Activated CD8-positive, alpha-beta memory T cell treated with anti-CD3 and anti-CD28 coated beads, Interleukin-2, amount 50 U/mL, for 4 hours (primary cell): ENCODE measurements around the gene CHTF18.

Experiments
- DNase-seq: peaks from one replicate; pipeline ENCODE4 v3.0.0-alpha.2; 2020

Gene CHTF18

GRCh38 chr16:776824-777223 is 11.6 kb upstream of the CHTF18 start:
- DNase-seq, result no peak

DNA sequence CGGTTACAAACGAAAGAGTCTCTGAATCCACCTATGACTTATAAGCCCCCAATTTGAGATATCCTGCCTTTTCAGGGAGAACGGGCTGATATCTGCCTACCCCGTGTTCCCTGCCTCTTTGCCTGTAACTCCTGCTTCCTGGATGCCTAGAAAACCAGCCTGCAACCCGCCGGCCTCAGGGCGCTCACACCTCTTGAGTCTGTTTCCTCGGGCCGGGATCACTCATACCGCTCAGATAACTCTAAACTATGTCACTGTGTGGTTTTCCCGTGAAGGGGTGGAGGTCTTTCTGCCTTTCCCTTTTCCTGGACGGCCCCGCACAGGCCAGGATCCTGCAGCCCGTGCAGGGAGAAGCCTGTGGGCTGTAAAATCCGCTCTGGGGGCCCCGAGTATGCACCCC is 10.6 kb upstream of the CHTF18 start:
- no peak for DNase-seq

DNA sequence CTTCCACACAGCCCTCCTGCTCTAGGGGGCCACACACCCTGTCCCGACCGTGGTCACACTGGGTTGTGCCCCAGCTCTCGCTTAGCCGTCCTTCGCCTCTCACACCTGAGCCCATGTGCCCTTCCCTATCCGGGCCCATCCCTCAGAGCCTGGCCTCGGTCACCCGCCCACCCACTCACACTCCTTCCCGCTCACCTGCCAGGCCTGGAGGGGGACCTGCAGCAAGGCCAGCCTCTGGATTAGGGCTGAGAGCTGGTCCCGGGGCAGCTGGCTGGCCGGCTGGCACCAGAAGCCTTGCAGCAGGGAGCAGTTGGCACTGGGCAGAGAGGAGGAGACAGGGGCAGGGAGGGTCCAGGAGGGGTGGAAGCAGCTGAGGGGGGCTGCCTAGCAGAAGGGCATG is 10.0 kb upstream of the CHTF18 start:
- no peak for DNase-seq

DNA sequence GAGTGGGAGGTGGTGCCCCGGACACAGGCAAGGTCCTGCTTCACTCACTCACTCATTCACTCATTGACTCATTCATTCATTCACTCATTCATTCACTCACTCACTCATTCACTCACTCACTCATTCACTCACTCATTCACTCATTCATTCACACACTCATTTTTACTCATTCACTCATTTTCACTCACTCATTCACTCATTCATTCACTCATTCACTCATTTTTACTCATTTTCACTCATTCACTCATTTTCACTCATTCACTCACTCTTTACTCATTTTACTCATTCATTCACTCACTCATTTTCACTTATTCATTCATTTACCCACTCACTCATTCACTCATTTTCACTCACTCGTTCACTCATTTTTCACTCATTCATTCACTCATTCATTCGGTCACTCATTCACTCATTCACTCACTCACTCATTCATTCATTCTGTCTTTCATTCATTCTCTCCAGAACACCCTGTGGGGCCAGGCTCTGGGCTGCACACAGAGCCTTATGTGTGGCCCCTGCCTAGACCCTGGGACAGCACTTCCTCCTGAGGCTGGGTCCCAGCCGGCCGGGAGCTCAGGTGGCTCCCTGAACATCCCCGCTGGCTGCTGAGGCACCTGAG is 9.4 kb upstream of the CHTF18 start:
- no peak for DNase-seq

DNA sequence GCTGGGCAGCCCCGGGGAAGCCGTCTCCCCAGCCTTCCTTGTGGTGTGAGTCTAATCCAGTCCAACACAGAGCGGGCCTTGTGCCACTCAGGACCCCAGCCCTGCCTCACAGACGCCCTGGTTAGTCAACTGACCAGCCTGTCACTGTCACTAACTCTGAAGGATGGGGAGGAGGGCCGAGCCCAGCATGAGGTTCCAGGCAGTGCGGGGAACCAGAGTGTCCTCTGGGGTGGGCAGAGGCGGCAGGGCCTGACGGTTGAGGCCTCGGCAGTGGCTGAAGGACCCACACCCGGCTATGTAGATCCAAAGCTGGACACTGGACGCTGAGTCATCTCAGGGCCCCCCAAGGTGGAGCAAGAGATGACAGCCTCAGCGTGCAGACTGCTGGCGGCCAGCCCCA is 8.9 kb upstream of the CHTF18 start:
- DNase-seq, result no peak

DNA sequence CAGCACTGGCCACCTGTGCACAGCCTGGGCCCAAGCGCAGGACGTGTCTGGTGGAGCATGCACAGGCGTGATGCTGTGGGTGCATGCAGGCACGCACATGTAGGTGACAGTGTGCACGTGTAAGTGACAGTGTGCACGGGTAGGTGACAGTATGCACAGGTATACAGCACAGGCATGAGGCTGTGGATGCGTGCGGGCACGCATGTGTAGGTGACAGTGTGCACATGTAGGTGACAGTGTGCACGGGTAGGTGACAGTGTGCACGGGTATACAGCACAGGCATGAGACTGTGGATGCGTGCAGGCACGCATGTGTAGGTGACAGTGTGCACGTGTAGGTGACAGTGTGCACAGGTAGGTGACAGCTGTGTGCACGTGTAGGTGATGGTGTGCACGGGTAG is 8.1 kb upstream of the CHTF18 start:
- no peak for DNase-seq

- DNase-seq, result no peak
Observed at GRCh38 chr16:781346-782010, 6.9 kb upstream of the CHTF18 start.

GRCh38 chr16:782258-782657 is 6.2 kb upstream of the CHTF18 start:
- no peak for DNase-seq

GRCh38 chr16:782766-783403 is 5.5 kb upstream of the CHTF18 start:
- DNase-seq, result no peak

GRCh38 chr16:783404-784161 is 4.8 kb upstream of the CHTF18 start:
- no peak for DNase-seq

GRCh38 chr16:784431-784830 is 4.0 kb upstream of the CHTF18 start:
- no peak for DNase-seq

DNA sequence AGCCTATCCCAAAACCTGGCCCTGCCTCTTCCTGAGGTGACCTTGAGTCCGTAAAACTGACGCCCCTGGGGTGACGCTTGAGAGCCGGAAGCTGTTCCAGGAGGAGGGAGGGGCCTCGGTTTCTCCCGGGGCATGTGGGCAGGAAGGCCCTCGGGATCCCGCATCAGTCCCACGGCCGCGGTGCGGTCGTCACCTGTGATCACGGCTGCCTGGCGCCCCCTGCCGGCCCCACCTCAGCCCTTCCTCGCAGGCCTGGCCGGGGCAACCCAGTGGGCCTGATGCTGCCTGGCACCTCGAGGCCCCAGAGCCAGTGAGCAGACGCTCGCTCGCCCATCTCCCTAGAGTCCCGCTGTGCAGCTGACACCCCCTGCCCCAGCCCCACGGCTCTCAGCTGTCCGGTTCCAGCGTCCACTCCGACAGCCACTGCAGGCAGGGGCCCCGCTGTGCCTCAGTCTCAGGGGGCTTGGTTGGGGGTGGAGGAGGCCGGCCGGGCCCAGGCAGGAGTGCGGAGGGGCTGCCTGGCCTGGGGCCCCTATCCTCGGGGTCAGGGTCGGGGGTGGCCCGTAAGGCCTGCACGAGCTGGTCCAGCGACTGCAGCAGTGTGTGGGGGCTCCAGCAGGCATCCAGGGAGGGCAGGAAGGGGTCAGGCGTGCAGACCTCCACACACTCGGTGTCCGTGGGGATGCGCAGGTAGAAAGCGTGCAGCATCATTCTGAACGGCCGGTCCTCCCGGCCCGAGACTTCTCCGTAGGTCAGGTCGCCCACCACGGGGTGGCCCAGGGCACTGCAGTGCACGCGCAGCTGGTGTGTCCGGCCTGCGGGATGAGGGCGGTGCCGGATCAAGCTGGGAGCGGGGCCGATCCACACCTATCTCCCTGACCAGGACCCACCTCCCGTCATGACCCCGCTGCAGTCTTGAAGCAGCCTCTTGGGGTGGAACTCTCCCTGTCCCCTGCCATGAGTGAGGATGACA is 2.6 kb upstream of the CHTF18 start:
- peak; percentile 82 for DNase-seq

- DNase-seq, result no peak
Observed at GRCh38 chr16:787321-787966, 976 bp upstream of the CHTF18 start.

DNA sequence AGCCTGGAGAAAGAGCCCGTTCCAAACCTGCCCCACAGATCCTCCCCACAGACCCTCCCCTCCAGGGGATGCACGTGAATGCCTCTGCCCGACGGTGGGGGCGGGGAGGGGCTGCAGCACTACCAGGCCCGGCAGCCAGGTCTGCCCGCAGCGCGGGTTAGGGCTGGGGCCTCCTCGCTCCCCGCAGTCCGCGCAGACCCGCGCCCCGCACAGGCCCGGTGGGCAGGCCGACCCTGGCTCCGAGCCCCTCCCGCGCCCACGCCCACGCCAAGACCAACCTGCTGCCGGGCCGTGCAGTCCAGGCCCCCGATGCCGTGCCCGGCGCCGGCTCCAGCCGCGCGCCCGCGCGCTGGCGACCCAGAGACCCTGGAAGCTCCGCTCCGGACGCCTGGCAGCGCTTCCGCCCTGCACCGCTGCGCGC is 432 bp upstream of the CHTF18 start, which contains the start of gene RPUSD1:
TSS of gene RPUSD1 (minus strand) at position 404 of the 421 bp plus-strand sequence. CDS start 644 bp downstream, outside the sequence.
- no peak for DNase-seq

- no peak for DNase-seq
Observed at GRCh38 chr16:789191-789850, 901 bp downstream of the CHTF18 start.

GRCh38 chr16:790086-790485 is 1.7 kb downstream of the CHTF18 start:
- no peak for DNase-seq

GRCh38 chr16:791131-791530 is 2.7 kb downstream of the CHTF18 start:
- no peak for DNase-seq

GRCh38 chr16:792221-792995 is 4.0 kb downstream of the CHTF18 start:
- DNase-seq, result no peak

- no peak for DNase-seq
Observed at GRCh38 chr16:793414-793813, 5.0 kb downstream of the CHTF18 start.

GRCh38 chr16:794091-794822 is 5.8 kb downstream of the CHTF18 start:
- DNase-seq, result no peak
